ENCODE data around the gene LHX4. TPM values are rescaled to one million over a fixed set of nuclear protein-coding genes. Genes with fewer than 3 reads are reported as not detected.

The LHX4 gene
- total and polyA plus RNA-seq, 4 donors, result 0.02 to 0.03 (median 0.02) TPM; not detected in 1

DNA sequence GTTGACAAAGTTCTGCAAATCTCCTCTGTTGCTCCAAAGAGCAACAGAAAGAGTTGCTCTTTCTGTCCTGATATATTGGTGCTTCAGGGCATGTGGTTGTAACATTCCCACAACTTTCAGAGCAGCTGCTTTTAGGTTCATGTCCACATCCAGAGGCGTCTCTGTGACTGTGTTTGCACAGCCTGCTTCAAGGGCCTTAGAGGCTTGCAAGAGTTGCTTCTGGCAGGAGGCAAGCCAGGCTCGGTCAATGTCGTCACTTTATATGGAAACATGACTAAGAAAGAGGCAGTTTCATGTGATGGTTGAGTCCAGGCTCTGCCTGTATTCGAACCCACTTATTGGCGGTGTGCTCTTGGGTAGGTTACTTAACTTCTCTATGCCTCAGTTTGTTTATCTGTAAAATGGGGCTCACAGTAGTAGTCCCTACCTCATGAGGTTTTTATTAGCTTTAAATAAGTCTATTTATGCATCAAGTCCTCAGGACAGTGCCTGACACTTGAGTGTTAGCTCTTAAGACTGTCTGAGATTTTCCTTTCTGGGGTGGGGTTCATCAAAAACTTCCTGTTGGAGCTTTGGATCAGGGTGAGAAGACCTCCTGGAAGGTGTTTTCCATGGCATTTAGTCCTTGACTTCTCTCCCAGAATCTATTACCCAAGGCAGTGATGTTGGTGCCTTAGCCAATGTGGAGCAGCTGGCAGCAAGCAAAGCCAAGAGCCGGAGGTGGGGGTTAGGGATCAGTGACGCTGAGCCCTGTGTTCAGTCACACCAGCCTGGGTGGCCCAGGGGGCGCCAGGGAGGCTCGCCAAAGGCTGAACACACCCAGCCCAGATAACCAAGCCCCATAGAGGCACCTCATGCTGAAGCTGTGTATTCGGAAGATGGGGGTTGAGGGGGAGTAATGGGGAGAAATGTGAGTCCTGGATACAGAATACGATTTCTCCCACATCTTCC, 18.9 kb downstream of the LHX4 start:
- no peak for ATAC-seq (ENCODE audit: insufficient read depth, low FRiP score)
- Histone ChIP-seq H3K9me3 (ENCODE audit: control insufficient read depth in 4 of 4, insufficient read depth in 3 of 4, low read length in 3 of 4) (peaks cover 0 to 2% (median 0%) of the 10 kb centered on the region in 4 donors), H3K9ac (ENCODE audit: insufficient read depth in 1 of 2, low read length in 2 of 2) (no peak overlapping the region), H3K27ac (ENCODE audit: low read depth in 1 of 2, low read length in 1 of 2) (no peak overlapping the region), H3K4me1 (ENCODE audit: control insufficient read depth in 5 of 5, insufficient read depth in 5 of 5, low read length in 5 of 5) (peaks cover 0 to 10% (median 3%) of the 10 kb centered on the region in 5 donors), H3K4me3 (no peak overlapping the region), H3K27me3 (ENCODE audit: control insufficient read depth in 3 of 3, insufficient read depth in 3 of 3, low read length in 2 of 3) (peaks cover 0 to 6% (median 2%) of the 10 kb centered on the region in 3 donors), H3K36me3 (ENCODE audit: control insufficient read depth in 4 of 4, insufficient read depth in 4 of 4, low read length in 4 of 4) (no peaks in the 10 kb centered on the region)
- 65% methylated on average over 11 of the region's 11 CpGs for WGBS, 2 donors
- DNase-seq, result peak; percentile 53 to 64 (median 62)
- no peak for TF ChIP-seq CTCF (IDR thresholded peaks at IDR 0.05; ENCODE audit: control extremely low read depth, extremely low read depth)

GRCh38 chr1:180249725-180250498, 19.8 kb downstream of the LHX4 start:
- WGBS, 2 donors, result 67 to 82% methylated on average over 13 of the region's 13 CpGs
- Histone ChIP-seq H3K27me3 (ENCODE audit: control insufficient read depth in 3 of 3, insufficient read depth in 3 of 3, low read length in 2 of 3) (peaks cover 0 to 2% (median 1%) of the 10 kb centered on the region in 3 donors), H3K4me3 (no peak overlapping the region), H3K27ac (ENCODE audit: low read depth in 1 of 2, low read length in 1 of 2) (no peak overlapping the region), H3K9me3 (ENCODE audit: control insufficient read depth in 4 of 4, insufficient read depth in 3 of 4, low read length in 3 of 4) (peaks cover 0 to 2% (median 0%) of the 10 kb centered on the region in 4 donors), H3K36me3 (ENCODE audit: control insufficient read depth in 4 of 4, insufficient read depth in 4 of 4, low read length in 4 of 4) (no peaks in the 10 kb centered on the region), H3K9ac (ENCODE audit: insufficient read depth in 1 of 2, low read length in 2 of 2) (no peak overlapping the region), H3K4me1 (ENCODE audit: control insufficient read depth in 5 of 5, insufficient read depth in 5 of 5, low read length in 5 of 5) (peaks cover 0 to 10% (median 3%) of the 10 kb centered on the region in 5 donors)
- no peak for TF ChIP-seq CTCF (IDR thresholded peaks at IDR 0.05; ENCODE audit: control extremely low read depth, extremely low read depth)
- no peak for ATAC-seq (ENCODE audit: insufficient read depth, low FRiP score)
- peak in 1 of 3 donors; percentile 31 for DNase-seq

DNA sequence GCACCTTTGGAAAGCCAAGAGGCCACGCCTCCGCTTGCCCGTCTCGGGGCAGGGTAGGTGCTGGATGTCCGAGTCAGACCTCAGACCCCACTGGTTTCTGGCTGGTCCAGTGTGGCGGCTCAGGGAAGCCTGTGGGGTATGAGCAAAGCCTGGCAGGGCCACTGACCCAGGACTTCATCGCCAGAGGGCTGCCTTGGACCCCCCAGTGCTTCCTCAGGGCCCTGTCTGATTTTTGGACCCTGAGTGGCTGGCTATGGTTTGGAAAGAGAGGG, 20.4 kb downstream of the LHX4 start:
- Histone ChIP-seq H3K36me3 (ENCODE audit: control insufficient read depth in 4 of 4, insufficient read depth in 4 of 4, low read length in 4 of 4) (no peaks in the 10 kb centered on the region), H3K9me3 (ENCODE audit: control insufficient read depth in 4 of 4, insufficient read depth in 3 of 4, low read length in 3 of 4) (peaks cover 0 to 2% (median 0%) of the 10 kb centered on the region in 4 donors), H3K4me1 (ENCODE audit: control insufficient read depth in 5 of 5, insufficient read depth in 5 of 5, low read length in 5 of 5) (peaks cover 0 to 10% (median 3%) of the 10 kb centered on the region in 5 donors), H3K9ac (ENCODE audit: insufficient read depth in 1 of 2, low read length in 2 of 2) (no peak overlapping the region), H3K27me3 (ENCODE audit: control insufficient read depth in 3 of 3, insufficient read depth in 3 of 3, low read length in 2 of 3) (peaks cover 0 to 2% (median 0%) of the 10 kb centered on the region in 3 donors), H3K4me3 (no peak overlapping the region), H3K27ac (ENCODE audit: low read depth in 1 of 2, low read length in 1 of 2) (no peak overlapping the region)
- DNase-seq (no peak), ATAC-seq (ENCODE audit: insufficient read depth, low FRiP score) (no peak)
- WGBS, 2 donors, result 79 to 92% methylated on average over 7 of the region's 7 CpGs
- no peak for TF ChIP-seq CTCF (IDR thresholded peaks at IDR 0.05; ENCODE audit: control extremely low read depth, extremely low read depth)
